Measurements from ENCODE around the gene CAMK2N2.

CAMK2N2 gene

GRCh38 chr3:184239221-184239620 is 22.1 kb downstream of the CAMK2N2 start:
- no peak for DNase-seq

GRCh38 chr3:184238246-184238818 is 23.0 kb downstream of the CAMK2N2 start:
- DNase-seq, result no peak

- no peak for DNase-seq
These were observed 23.5 kb downstream of the CAMK2N2 start for GRCh38 chr3:184237807-184238206.

- DNase-seq, result no peak
These were observed 24.1 kb downstream of the CAMK2N2 start for GRCh38 chr3:184237211-184237610.

GRCh38 chr3:184236636-184237035 is 24.7 kb downstream of the CAMK2N2 start:
- no peak for DNase-seq

- no peak for DNase-seq
These were observed 25.3 kb downstream of the CAMK2N2 start for GRCh38 chr3:184236033-184236410.

- no peak for DNase-seq
These were observed 25.8 kb downstream of the CAMK2N2 start for GRCh38 chr3:184235381-184236032.

- no peak for DNase-seq
These were observed 26.5 kb downstream of the CAMK2N2 start for GRCh38 chr3:184234671-184235380.

GRCh38 chr3:184234224-184234623 is 27.1 kb downstream of the CAMK2N2 start:
- DNase-seq, result no peak

GRCh38 chr3:184233127-184233843 is 28.1 kb downstream of the CAMK2N2 start:
- DNase-seq, result no peak

- DNase-seq, result no peak
These were observed 29.7 kb downstream of the CAMK2N2 start for GRCh38 chr3:184231671-184232070.

GRCh38 chr3:184230603-184231528 is 30.5 kb downstream of the CAMK2N2 start:
- no peak for DNase-seq

- no peak for DNase-seq
These were observed 31.2 kb downstream of the CAMK2N2 start for GRCh38 chr3:184230081-184230602.

- DNase-seq, result peak; percentile 45 to 60
These were observed 31.8 kb downstream of the CAMK2N2 start, which contains the start of gene VWA5B2 for GRCh38 chr3:184229394-184230080. VWA5B2 (plus strand) TSS chr3:184229585; CDS start chr3:184230529, 944 bp downstream.

GRCh38 chr3:184228376-184229137 is 32.8 kb downstream of the CAMK2N2 start:
- DNase-seq, result no peak

GRCh38 chr3:184227481-184227935 is 33.8 kb downstream of the CAMK2N2 start:
- DNase-seq, result peak; percentile 40 to 49

GRCh38 chr3:184223946-184224345 is 37.4 kb downstream of the CAMK2N2 start:
- DNase-seq, result no peak

GRCh38 chr3:184222521-184222920 is 38.8 kb downstream of the CAMK2N2 start:
- no peak for DNase-seq

GRCh38 chr3:184218814-184219213 is 42.5 kb downstream of the CAMK2N2 start:
- no peak for DNase-seq

GRCh38 chr3:184211718-184212117 is 49.6 kb downstream of the CAMK2N2 start:
- no peak for DNase-seq

GRCh38 chr3:184211297-184211696 is 50.1 kb downstream of the CAMK2N2 start:
- DNase-seq, result no peak

Measured in stimulated activated CD4-positive, alpha-beta T cell treated with anti-CD3 and anti-CD28 coated beads, Interleukin-2, amount 100 ng/mL, for 48 hours (primary cell).